ENCODE measurements around the gene NSUN2.
"Not testable (repeated sequence)": the region's sequence is repeated elsewhere in the genome, so short reads cannot be mapped to it uniquely, and the experiment has no call there.

The NSUN2 gene

DNA sequence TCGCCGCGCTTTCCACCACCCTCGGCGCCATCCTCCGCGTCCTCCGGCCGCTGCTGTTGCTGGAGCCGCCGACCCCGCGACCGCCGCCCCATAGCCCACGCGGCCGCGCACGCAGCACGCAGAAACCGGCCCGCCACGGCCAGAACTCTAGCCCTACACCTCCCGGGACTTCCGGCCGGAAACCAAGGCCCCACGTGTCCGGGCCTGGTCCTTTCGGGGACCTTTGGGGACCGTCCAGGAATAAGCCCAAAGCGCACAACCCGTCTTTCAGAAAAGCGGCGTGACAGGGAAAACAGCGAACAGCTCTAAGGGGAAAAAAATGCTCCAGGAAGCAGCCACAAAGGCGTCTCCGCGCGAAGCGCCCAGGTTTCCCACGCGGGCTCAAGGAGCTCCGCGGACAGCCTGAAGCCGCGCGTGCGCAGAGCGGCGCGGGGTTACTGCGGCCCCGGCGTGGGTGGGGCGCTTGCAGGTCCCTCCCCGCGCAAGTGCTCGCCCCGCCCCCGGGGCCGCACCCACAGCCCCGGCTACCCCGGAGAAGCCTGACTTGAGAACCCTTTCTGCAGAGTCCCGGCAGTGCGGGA, at the start of gene NSUN2, which contains the start of gene SRD5A1:
Gene NSUN2, minus strand, starts transcription at position 157 of the 581 bp plus-strand sequence. Its CDS starts 65 bp downstream, at position 92.
Gene SRD5A1, plus strand, starts transcription at position 553 of the 581 bp plus-strand sequence. CDS start 137 bp downstream, outside the sequence.
- DNase-seq = peak; percentile 84

DNA sequence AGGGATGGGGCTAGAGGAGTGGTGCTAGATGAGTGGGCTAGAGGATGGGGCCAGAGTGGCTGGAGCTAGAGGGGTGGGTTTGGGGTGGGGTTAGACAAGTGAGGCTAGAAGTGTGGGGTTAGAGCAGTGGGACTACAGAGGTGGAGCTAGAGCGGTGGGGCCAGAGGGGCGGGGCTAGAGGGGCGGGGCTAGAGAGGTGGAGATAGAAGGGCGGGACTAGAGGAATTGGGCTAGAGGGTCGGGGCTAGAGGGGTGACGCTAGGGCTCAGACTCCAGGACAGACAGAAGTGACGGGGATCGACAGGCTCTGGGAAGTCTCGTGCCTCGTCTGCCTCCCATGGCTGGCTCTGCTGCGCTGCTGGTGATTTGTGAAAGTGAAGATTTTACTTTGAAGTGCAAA, 49.4 kb upstream of the NSUN2 start:
- DNase-seq = no peak

DNA sequence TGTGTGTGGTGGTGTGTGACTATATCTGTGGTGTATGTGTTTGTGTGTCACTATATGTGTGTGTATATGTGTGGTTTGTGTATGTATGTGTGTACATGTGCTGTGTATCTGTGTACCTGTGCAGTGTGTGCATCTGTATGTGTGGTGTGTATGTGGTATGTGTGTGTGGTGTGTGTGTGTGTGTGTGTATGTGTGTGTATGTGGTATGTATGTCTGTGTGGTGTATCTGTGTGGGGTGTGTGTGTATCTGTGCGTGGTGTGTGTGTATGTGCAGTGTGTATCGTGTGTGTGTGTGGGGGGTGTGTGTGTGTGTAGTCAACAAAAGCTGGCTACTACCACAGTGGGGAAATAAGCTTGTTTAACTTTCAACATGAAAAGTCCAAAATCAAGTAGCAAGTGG, 48.8 kb upstream of the NSUN2 start:
- no peak for DNase-seq

- DNase-seq = no peak
Observed at GRCh38 chr5:6680922-6681321, 48.1 kb upstream of the NSUN2 start.

DNA sequence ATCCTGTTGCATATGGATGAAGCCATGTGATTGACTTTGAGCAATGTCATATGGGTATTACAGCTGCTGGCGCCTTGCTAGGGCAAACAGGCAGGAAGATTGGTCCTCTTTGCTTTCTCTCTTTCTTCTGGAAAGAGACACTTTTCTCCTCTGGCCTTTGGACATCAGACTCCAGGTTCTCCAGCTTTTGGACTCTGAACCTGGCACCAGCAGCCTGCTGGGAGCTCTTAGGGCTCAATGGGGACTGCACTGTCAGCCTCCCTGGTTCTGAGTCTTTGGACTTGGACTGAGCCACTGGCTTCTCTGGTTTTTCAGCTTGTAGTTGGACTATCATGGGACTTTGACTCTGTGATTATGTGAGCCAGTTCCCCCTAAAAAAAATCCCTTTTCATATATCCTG, 45.5 kb upstream of the NSUN2 start:
- DNase-seq = no peak

DNA sequence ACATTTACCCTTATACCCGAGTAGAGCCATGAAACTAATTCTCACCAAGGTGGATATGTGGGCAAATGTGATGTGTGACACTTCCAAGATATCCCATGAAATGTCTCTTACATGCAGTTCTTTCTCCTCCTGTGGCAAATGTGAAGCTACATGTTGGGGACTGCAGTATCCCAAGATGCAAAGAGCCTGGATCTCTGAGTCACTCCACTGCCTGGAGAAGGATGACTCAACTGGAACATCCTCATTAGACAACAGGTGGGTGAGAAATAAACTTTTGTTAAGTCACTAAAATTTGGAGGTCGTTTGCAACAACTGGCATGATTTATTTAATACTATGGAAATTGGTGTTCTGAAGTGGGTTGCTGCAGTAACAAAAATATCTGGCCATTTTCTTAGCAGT, 43.9 kb upstream of the NSUN2 start:
- no peak for DNase-seq

- DNase-seq = peak; percentile 7
Observed at GRCh38 chr5:6675784-6676491, 43.1 kb upstream of the NSUN2 start.

GRCh38 chr5:6674886-6675285, 42.0 kb upstream of the NSUN2 start:
- no peak for DNase-seq

DNA sequence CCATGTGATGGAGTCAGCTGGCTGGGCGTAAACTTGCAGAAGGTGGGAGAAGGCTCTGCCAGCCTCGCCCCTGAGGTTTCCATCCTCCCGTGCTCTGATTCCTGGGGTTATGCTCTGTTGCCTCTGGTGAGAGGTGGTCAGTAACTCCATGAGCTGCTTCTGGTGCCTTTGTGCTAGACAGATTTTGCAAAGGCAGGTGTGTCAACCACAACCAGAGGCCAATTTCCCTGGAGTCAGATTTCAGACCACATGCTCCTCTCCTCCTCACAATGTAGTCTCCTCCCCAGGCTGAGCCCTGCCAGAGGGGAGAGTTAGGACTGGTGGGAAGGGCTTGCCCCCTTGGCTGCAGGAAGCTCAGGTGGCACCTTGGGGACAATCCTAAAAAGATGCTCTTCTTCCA, 41.6 kb upstream of the NSUN2 start:
- DNase-seq = no peak

DNA sequence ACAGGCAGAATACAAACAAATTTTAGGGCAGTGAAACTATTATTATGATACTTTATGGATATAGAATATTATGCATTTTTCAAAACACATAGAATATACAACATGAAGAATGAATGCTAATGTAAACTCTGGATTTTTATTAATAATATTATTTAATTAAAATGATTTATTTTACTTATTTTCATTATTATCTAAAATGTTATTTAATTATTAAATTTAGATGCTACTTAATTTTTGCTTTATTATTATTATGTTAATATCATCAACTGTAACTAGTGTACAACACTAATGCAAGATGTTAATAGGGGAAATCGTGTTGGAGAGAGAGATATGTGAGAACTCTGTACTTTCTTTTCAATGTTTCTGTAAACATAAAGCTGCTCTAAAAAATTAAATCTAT, 41.1 kb upstream of the NSUN2 start:
- no peak for DNase-seq

DNA sequence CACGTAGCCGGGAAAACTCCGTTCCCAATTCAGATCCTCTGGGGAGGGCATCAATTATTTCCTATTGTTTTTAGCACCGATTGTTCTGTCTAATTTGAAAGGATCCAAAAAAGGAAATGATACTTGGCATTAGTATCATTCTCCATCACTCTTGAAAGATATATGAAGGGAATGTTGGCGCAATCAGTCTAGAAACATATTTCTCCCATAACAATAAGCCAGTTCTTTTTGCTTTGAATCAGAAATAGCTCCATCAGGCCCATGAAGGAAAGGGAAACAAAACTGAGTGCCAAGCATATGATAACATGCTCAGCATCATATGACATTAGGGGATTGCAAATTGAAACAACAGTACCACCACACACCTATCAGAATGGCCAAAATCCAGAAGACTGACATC, 40.2 kb upstream of the NSUN2 start:
- no peak for DNase-seq

DNA sequence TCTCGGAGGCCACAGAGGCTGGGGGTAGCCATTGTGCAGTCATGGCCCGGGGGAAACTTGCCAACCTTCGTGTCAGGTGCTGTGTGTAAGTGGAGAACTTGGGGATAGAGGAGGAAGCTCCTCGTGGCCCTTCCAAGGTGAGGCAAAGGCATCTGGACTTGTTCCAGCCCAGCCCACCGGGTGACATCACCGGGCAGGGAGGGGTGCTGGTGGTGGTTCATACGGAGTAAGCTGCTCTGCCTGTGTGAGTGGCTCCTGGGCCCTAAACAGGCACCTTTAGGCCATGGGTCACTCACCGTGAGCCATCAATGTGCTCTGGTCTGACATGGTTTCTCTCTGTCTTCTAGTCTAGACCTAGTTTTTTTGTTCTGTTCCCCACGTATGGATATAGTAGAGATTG, 35.9 kb upstream of the NSUN2 start:
- DNase-seq = not testable (repeated sequence)

GRCh38 chr5:6667648-6668047, 34.8 kb upstream of the NSUN2 start:
- DNase-seq = no peak

GRCh38 chr5:6666762-6667161, 33.9 kb upstream of the NSUN2 start:
- DNase-seq = no peak

GRCh38 chr5:6660688-6661087, 27.8 kb upstream of the NSUN2 start:
- DNase-seq = no peak

GRCh38 chr5:6659941-6660684, 27.3 kb upstream of the NSUN2 start:
- no peak for DNase-seq

DNA sequence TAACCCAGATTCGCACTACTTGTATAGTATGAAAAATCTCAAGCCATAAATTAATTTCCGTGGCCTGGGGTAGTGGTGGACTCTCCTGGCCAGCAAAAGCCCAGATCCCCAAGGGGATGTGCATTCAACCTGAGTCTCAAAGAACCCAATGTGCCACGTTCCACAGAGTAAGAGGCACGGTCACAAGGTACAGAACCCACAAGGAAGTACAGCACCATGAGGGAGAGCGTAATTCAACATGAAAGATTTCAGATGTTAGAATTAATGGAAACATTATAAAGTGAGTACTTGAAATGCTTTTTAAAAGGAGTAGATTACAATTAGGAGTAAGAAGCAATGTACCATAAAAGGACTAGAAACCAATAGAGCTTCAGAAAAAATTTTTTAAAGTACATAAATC, 23.8 kb upstream of the NSUN2 start:
- no peak for DNase-seq

DNA sequence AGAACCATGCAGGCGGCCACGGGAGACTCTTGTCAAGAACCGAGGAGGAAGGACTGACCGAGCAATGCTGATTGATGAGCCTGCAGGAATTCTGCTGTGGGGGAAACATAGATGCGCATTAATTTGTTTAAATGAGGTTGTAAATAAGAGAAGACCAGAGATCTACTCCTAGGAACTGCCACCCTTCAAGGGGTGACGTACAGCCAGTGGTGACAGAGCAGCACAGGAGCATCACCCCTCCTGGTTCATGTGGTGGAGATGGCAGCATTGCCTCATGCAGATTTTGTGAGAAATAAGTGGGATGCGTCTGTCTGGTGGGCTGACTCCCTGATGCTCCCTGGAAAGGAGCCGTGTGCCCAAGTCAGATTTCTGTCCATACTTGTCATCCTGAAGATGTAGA, 22.6 kb upstream of the NSUN2 start:
- DNase-seq = no peak

GRCh38 chr5:6652025-6652424, 19.2 kb upstream of the NSUN2 start:
- no peak for DNase-seq

DNA sequence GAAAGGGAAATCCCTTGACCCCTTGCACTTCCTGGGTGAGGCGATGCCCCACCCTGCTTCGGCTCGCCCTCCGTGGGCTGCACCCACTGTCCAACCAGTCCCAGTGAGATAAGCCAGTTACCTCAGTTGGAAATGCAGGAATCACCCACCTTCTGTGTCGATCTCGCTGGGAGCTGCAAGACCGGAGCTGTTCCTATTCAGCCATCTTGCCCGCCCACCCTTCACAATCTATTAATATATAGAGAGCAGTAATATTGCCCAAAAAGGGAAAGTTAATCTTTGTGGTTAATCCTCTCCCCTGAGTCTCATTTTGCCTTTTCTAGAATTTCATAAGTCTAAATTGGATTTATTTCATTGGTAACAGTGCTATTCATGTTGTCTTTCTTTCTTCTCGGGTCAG, 16.8 kb upstream of the NSUN2 start:
- no peak for DNase-seq

GRCh38 chr5:6649186-6649585, 16.3 kb upstream of the NSUN2 start:
- no peak for DNase-seq

DNA sequence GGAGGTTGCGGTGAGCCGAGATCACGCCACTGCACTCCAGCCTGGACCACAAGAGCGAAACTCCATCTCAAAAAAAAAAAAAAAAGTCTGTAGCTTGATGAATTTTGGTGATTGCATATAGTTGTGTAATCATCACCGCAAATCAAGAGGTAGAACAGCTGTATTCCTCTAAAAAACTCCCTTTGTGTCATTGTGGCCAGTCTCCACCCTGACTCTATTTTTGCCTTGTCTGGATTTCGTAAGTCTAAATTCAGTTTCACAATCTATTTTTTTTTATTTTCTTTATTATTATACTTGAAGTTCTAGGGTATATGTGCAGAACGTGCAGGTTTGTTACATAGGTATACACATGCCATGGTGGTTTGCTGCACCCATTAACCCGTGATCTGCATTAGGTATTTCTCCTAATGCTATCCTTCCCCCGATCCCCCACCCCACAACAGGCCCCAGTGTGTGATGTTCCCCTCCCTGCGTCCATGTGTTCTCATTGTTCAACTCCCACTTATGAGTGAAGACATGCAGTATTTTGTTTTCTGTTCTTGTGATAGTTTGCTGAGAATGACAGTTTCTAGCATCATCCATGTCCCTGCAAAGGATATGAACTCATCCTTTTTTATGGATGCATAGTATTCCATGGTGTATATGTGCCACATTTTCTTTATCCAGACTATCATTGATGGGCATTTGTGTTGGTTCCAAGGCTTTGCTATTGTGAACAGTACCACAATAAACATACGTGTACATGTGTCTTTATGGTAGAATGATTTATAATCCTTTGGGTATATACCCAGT, 12.9 kb upstream of the NSUN2 start:
- peak; percentile 98 for DNase-seq

DNA sequence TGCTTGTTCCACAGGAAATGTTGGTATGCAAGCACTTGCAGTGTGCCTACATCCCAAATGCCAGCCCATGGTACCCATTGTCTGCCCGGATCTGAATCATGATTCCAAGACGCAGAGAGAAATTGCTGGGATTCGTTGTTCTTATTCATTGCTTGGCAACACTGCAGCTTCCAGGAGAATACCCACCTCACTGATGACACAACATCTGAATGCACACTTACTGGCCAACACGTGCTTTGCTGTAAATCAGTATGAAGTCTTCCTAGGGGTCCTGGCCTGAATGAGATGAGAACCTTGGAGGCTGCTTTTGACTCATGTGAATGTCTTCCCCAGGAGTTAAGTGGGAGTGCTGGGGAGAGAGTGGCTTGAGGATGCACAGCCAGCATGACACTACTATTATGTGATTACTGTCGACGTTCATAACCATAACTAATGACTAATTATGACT, 12.0 kb upstream of the NSUN2 start:
- DNase-seq = no peak
